ENCODE data around the gene ERF.

Gene ERF

GRCh38 chr19:42282819-42283187, 27.9 kb upstream of the ERF start:
- Mint-ChIP-seq H3K4me3 (peak overlapping the region; percentile 83), H3K27ac (no peak overlapping the region), H3K27me3 (ENCODE audit: low read depth) (no peaks in the 10 kb centered on the region), H3K4me1 (ENCODE audit: low read depth) (peaks cover 39% of the 10 kb centered on the region), H3K9me3 (no peaks in the 10 kb centered on the region), H3K36me3 (ENCODE audit: low read depth) (peaks cover 6% of the 10 kb centered on the region)

GRCh38 chr19:42281827-42282762, 27.2 kb upstream of the ERF start:
- Mint-ChIP-seq H3K9me3 (no peaks in the 10 kb centered on the region), H3K4me3 (peak overlapping the region; percentile 83), H3K27me3 (ENCODE audit: low read depth) (no peaks in the 10 kb centered on the region), H3K36me3 (ENCODE audit: low read depth) (peaks cover 2% of the 10 kb centered on the region), H3K27ac (no peak overlapping the region), H3K4me1 (ENCODE audit: low read depth) (peaks cover 41% of the 10 kb centered on the region)

GRCh38 chr19:42281146-42281826, 26.4 kb upstream of the ERF start:
- H3K4me1 Mint-ChIP-seq (ENCODE audit: low read depth) = peaks cover 47% of the 10 kb centered on the region
- H3K27me3 Mint-ChIP-seq (ENCODE audit: low read depth) = no peaks in the 10 kb centered on the region
- peak overlapping the region; percentile 82 for H3K27ac Mint-ChIP-seq

GRCh38 chr19:42280815-42281145, 25.9 kb upstream of the ERF start:
- no peak overlapping the region for H3K27ac Mint-ChIP-seq
- H3K4me1 Mint-ChIP-seq (ENCODE audit: low read depth) = peaks cover 47% of the 10 kb centered on the region
- H3K36me3 Mint-ChIP-seq (ENCODE audit: low read depth) = peaks cover 9% of the 10 kb centered on the region

More at GRCh38 chr19:42281146-42281826, 26.4 kb upstream of the ERF start:
- Mint-ChIP-seq H3K36me3 (ENCODE audit: low read depth) (peaks cover 5% of the 10 kb centered on the region), H3K9me3 (no peaks in the 10 kb centered on the region), H3K4me3 (peak overlapping the region; percentile 83)

GRCh38 chr19:42279902-42280814, 25.2 kb upstream of the ERF start:
- Mint-ChIP-seq H3K27me3 (ENCODE audit: low read depth) (no peaks in the 10 kb centered on the region), H3K27ac (peak overlapping the region; percentile 89), H3K4me1 (ENCODE audit: low read depth) (peaks cover 46% of the 10 kb centered on the region), H3K36me3 (ENCODE audit: low read depth) (peaks cover 12% of the 10 kb centered on the region), H3K4me3 (peak overlapping the region; percentile 87), H3K9me3 (no peaks in the 10 kb centered on the region)

More at GRCh38 chr19:42280815-42281145, 25.9 kb upstream of the ERF start:
- Mint-ChIP-seq H3K4me3 (peak overlapping the region; percentile 83), H3K27me3 (ENCODE audit: low read depth) (no peaks in the 10 kb centered on the region), H3K9me3 (no peaks in the 10 kb centered on the region)

GRCh38 chr19:42279155-42279901, 24.4 kb upstream of the ERF start:
- peak overlapping the region; percentile 89 for H3K27ac Mint-ChIP-seq
- no peaks in the 10 kb centered on the region for H3K9me3 Mint-ChIP-seq
- no peaks in the 10 kb centered on the region for H3K27me3 Mint-ChIP-seq (ENCODE audit: low read depth)
- H3K4me3 Mint-ChIP-seq = peak overlapping the region; percentile 87
- peaks cover 48% of the 10 kb centered on the region for H3K4me1 Mint-ChIP-seq (ENCODE audit: low read depth)
- peaks cover 18% of the 10 kb centered on the region for H3K36me3 Mint-ChIP-seq (ENCODE audit: low read depth)

- Mint-ChIP-seq H3K27me3 (ENCODE audit: low read depth) (no peaks in the 10 kb centered on the region), H3K27ac (peak overlapping the region; percentile 89), H3K9me3 (no peaks in the 10 kb centered on the region), H3K4me3 (peak overlapping the region; percentile 87), H3K4me1 (ENCODE audit: low read depth) (peaks cover 48% of the 10 kb centered on the region), H3K36me3 (ENCODE audit: low read depth) (peaks cover 19% of the 10 kb centered on the region)
These were observed 23.7 kb upstream of the ERF start for GRCh38 chr19:42278452-42279154.

GRCh38 chr19:42277821-42278451, 23.0 kb upstream of the ERF start:
- peaks cover 48% of the 10 kb centered on the region for H3K4me1 Mint-ChIP-seq (ENCODE audit: low read depth)
- H3K27me3 Mint-ChIP-seq (ENCODE audit: low read depth) = no peaks in the 10 kb centered on the region
- no peak overlapping the region for H3K27ac Mint-ChIP-seq
- peaks cover 21% of the 10 kb centered on the region for H3K36me3 Mint-ChIP-seq (ENCODE audit: low read depth)
- H3K4me3 Mint-ChIP-seq = no peak overlapping the region
- H3K9me3 Mint-ChIP-seq = no peaks in the 10 kb centered on the region

GRCh38 chr19:42276821-42277220, 21.9 kb upstream of the ERF start:
- no peak overlapping the region for H3K27ac Mint-ChIP-seq

GRCh38 chr19:42276284-42276683, 21.4 kb upstream of the ERF start:
- Mint-ChIP-seq H3K27me3 (ENCODE audit: low read depth) (no peaks in the 10 kb centered on the region), H3K36me3 (ENCODE audit: low read depth) (peaks cover 21% of the 10 kb centered on the region), H3K4me1 (ENCODE audit: low read depth) (peaks cover 41% of the 10 kb centered on the region), H3K9me3 (no peaks in the 10 kb centered on the region), H3K4me3 (peak overlapping the region; percentile 50), H3K27ac (peak overlapping the region; percentile 74)

More at GRCh38 chr19:42276821-42277220, 21.9 kb upstream of the ERF start:
- Mint-ChIP-seq H3K27me3 (ENCODE audit: low read depth) (no peaks in the 10 kb centered on the region), H3K36me3 (ENCODE audit: low read depth) (peaks cover 21% of the 10 kb centered on the region), H3K4me1 (ENCODE audit: low read depth) (peaks cover 42% of the 10 kb centered on the region), H3K4me3 (no peak overlapping the region), H3K9me3 (no peaks in the 10 kb centered on the region)

- Mint-ChIP-seq H3K27ac (peak overlapping the region; percentile 80), H3K4me1 (ENCODE audit: low read depth) (peaks cover 46% of the 10 kb centered on the region), H3K27me3 (ENCODE audit: low read depth) (no peaks in the 10 kb centered on the region), H3K9me3 (no peaks in the 10 kb centered on the region), H3K4me3 (peak overlapping the region; percentile 50), H3K36me3 (ENCODE audit: low read depth) (peaks cover 22% of the 10 kb centered on the region)
These were observed 20.6 kb upstream of the ERF start for GRCh38 chr19:42275517-42275916.

- peak overlapping the region; percentile 57 for H3K4me3 Mint-ChIP-seq
- no peaks in the 10 kb centered on the region for H3K27me3 Mint-ChIP-seq (ENCODE audit: low read depth)
- no peaks in the 10 kb centered on the region for H3K9me3 Mint-ChIP-seq
- peaks cover 51% of the 10 kb centered on the region for H3K4me1 Mint-ChIP-seq (ENCODE audit: low read depth)
- peak overlapping the region; percentile 80 for H3K27ac Mint-ChIP-seq
- H3K36me3 Mint-ChIP-seq (ENCODE audit: low read depth) = peaks cover 24% of the 10 kb centered on the region
These were observed 20.2 kb upstream of the ERF start for GRCh38 chr19:42275103-42275502.
